Mesenchymal stem cell (in vitro differentiated cells and primary cell): ENCODE results near the gene LDLRAD2.

Experiments
- DNase-seq: peaks from one replicate; pipeline ENCODE4 v3.0.0-alpha.2; 2013
- H2AFZ ChIP-seq: one replicate; pipeline ENCODE4 v1.6.1; 2013; ENCODE audit warnings: low read depth, mild to moderate bottlenecking, control low read depth, inconsistent platforms, low read length, moderate library complexity
- H2AK5ac ChIP-seq: 2 replicates; pipeline ENCODE4 v1.6.1; 2013; ENCODE audit warnings: low read length, moderate library complexity, mild to moderate bottlenecking, inconsistent platforms; ENCODE audit not compliant: severe bottlenecking
- H2BK120ac ChIP-seq: one replicate; pipeline ENCODE4 v1.6.1; 2013; ENCODE audit warnings: low read depth, mild to moderate bottlenecking, inconsistent platforms, low read length, moderate library complexity
- H2BK12ac ChIP-seq, 2 experiments: one replicate each; pipeline ENCODE4 v1.6.1; 2013; ENCODE audit warnings: inconsistent platforms in 2 of 2, low read length in 2 of 2, mild to moderate bottlenecking in 2 of 2, moderate library complexity in 2 of 2, control low read depth in 1 of 2
- H2BK15ac ChIP-seq: one replicate; pipeline ENCODE4 v1.6.1; 2013; ENCODE audit warnings: mild to moderate bottlenecking, low read depth, inconsistent platforms; ENCODE audit not compliant: poor library complexity, severe bottlenecking
- H2BK5ac ChIP-seq: 2 replicates; pipeline ENCODE4 v1.6.1; 2013; ENCODE audit warnings: low read depth, mild to moderate bottlenecking, low read length, control low read depth, inconsistent platforms; ENCODE audit not compliant: poor library complexity, severe bottlenecking
- H3K14ac ChIP-seq, 2 experiments: one replicate each; pipeline ENCODE4 v1.6.1; 2013; ENCODE audit warnings: inconsistent platforms in 2 of 2, low read length in 2 of 2, control low read depth in 1 of 2, mild to moderate bottlenecking in 1 of 2, moderate library complexity in 1 of 2
- H3K18ac ChIP-seq, 2 experiments: one replicate each; pipeline ENCODE4 v1.6.1; 2013; ENCODE audit warnings: inconsistent platforms in 2 of 2, low read length in 2 of 2, control low read depth in 1 of 2, low read depth in 1 of 2, mild to moderate bottlenecking in 1 of 2
- H3K23ac ChIP-seq, 2 experiments: one replicate each; pipeline ENCODE4 v1.6.1; 2013; ENCODE audit warnings: inconsistent platforms in 2 of 2, low read length in 2 of 2, mild to moderate bottlenecking in 2 of 2, moderate library complexity in 2 of 2, control low read depth in 1 of 2
- H3K27ac ChIP-seq: 2 replicates; pipeline ENCODE4 v1.5.1; 2013; ENCODE audit warnings: mild to moderate bottlenecking, moderate library complexity, low read length, control low read depth, inconsistent platforms; ENCODE audit not compliant: poor library complexity, severe bottlenecking
- H3K27me3 ChIP-seq, 2 experiments: 2 replicates each; pipeline versions ENCODE4 v1.6.1 to v1.7.0; 2013; ENCODE audit warnings: low read length in 2 of 2, mild to moderate bottlenecking in 2 of 2, moderate library complexity in 2 of 2, control low read depth in 1 of 2, inconsistent platforms in 1 of 2; ENCODE audit not compliant: control insufficient read depth in 1 of 2, insufficient read depth in 1 of 2
- H3K36me3 ChIP-seq, 2 experiments: 2 replicates each; pipeline versions ENCODE4 v1.6.1 to v1.7.0; 2013; ENCODE audit warnings: low read length in 2 of 2, control low read depth in 1 of 2, inconsistent platforms in 1 of 2, low read depth in 1 of 2, mild to moderate bottlenecking in 1 of 2; ENCODE audit not compliant: insufficient read depth in 2 of 2, control insufficient read depth in 1 of 2
- H3K4ac ChIP-seq, 2 experiments: one replicate each; pipeline ENCODE4 v1.6.1; 2013; ENCODE audit warnings: inconsistent platforms in 2 of 2, low read length in 2 of 2, mild to moderate bottlenecking in 2 of 2, moderate library complexity in 2 of 2, control low read depth in 1 of 2, low read depth in 1 of 2
- H3K4me1 ChIP-seq: 2 replicates; pipeline ENCODE4 v1.6.1; 2013; ENCODE audit warnings: low read depth, low read length, control low read depth; ENCODE audit not compliant: control insufficient read depth, insufficient read depth
- H3K4me2 ChIP-seq: 2 replicates; pipeline ENCODE4 v1.6.1; 2013; ENCODE audit warnings: low read length, mild to moderate bottlenecking, inconsistent platforms; ENCODE audit not compliant: poor library complexity, severe bottlenecking
- H3K4me3 ChIP-seq, 2 experiments: 2 replicates each; pipeline versions ENCODE4 v1.5.1 to v1.7.0; 2013; ENCODE audit warnings: low read length in 2 of 2, mild to moderate bottlenecking in 2 of 2, control low read depth in 1 of 2, low read depth in 1 of 2; ENCODE audit not compliant: insufficient read depth in 1 of 2
- H3K79me1 ChIP-seq: replicated peaks from 2 replicates; pipeline ENCODE4 v1.6.1; 2013; ENCODE audit warnings: mild to moderate bottlenecking, control low read depth, low read length, inconsistent platforms; ENCODE audit not compliant: poor library complexity, severe bottlenecking
- H3K9ac ChIP-seq: 2 replicates; pipeline ENCODE4 v1.7.0; 2013; ENCODE audit warnings: mild to moderate bottlenecking, low read length, moderate library complexity
- H3K9me3 ChIP-seq: 2 replicates; pipeline ENCODE4 v1.7.0; 2013; ENCODE audit warnings: mild to moderate bottlenecking, low read length; ENCODE audit not compliant: control insufficient read depth
- H4K8ac ChIP-seq: one replicate; pipeline ENCODE4 v1.6.1; 2013; ENCODE audit warnings: inconsistent platforms, mild to moderate bottlenecking, low read length, moderate library complexity
- H4K91ac ChIP-seq: one replicate; pipeline ENCODE4 v1.6.1; 2013; ENCODE audit warnings: mild to moderate bottlenecking, low read length, inconsistent platforms
- WGBS: methylation state at CpG from one replicate; pipeline ENCODE4 v1.1.7; 2013; ENCODE audit warnings: mixed read lengths; 5-methylcytosine and 5-hydroxymethylcytosine counted together

The LDLRAD2 gene

DNA sequence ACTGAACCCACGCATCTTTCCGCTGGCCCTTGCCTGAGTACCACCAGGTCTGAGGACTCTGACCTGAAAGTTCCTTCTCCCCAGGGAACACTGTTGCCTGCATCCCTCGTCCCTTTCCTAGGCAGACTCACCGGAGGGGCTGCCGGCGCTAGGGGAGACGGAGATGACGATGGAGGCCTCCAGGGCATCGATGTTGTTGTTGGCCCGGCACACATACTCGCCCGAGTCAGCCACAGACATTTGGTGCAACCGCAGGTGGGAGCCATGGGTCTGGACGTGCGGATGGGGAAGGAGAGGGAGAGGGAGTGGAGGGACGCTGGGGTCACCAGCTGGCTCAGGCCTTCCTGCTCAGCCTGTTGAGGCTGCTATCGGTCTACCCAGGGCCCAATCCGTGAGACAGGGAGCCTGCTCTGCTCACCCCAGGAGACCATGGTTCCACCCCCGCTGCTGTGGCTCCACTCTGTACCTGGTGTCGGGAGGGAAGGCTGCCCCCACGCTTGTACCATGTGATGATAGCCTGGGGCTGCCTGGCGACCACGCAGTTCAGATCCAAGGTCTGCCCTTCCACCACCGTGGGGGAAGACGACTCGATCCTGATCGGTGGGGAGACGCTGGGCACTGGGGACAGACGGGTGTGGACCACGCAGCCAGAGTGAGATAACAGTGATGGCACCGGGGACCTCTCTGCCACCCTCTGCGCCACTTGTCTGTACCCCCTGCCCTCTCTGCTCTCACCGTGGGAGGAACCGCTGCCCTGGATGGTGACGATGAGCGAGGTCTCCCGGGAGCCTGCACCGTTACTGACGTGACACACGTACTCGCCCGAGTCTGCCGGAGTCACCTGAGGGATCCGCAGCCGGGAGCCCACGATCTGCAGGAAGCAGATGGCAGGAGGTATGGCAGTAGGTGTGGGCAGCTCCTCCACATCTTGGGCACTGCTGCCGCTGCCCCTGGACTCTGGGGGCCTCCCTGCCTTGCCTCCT, 35.4 kb downstream of the LDLRAD2 start:
- Histone ChIP-seq H3K14ac (no peak overlapping the region), H4K91ac (no peak overlapping the region), H2AK5ac (no peak overlapping the region), H3K27ac (no peak overlapping the region), H3K9me3 (no peaks in the 10 kb centered on the region), H3K18ac (no peak overlapping the region), H2BK120ac (no peak overlapping the region), H2BK12ac (no peak overlapping the region), H3K79me1 (peaks cover 22% of the 10 kb centered on the region), H2AFZ (no peak overlapping the region), H3K4me2 (no peak overlapping the region), H4K8ac (no peak overlapping the region), H3K9ac (no peak overlapping the region), H2BK15ac (no peak overlapping the region), H2BK5ac (no peak overlapping the region), H3K4me3 (no peak overlapping the region), H3K4me1 (no peaks in the 10 kb centered on the region), H3K23ac (no peak overlapping the region), H3K27me3 (no peaks in the 10 kb centered on the region), H3K36me3 (peaks cover 90 to 92% of the 10 kb centered on the region in 2 experiments), H3K4ac (no peak overlapping the region)
- 96% methylated on average over 47 of the region's 47 CpGs for WGBS
- DNase-seq = no peak

DNA sequence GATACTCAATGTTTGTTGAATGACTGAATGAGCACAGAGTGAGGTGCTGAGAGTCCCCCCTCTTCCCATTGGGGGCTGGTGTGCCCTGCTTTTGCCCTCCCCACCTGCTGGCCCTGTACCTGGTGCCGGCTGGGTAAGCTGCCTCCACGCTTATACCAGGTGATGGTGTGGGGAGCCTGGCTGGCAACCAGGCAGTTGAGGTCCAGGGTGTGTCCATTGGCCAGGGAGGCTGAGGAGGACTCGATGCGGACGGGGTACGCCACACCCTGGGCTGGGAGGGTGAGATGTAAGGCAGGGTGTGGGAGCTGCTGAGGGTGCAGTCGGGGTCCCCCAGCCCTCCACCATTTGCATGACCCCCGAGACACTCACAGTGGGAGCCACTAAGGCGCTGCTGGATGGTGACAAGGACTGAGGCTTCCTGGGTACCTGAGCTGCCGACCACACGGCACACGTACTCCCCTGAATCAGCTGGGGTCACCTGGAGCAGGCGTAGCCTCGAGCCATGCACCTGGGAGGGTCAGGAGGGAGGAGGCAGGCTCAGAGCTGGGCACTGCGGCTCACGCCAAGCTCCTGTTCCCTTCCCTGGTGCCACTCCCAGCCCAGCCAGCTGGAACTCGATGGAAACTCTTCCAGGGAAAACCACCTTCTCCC, 36.6 kb downstream of the LDLRAD2 start:
- Histone ChIP-seq H2BK15ac (no peak overlapping the region), H2AFZ (no peak overlapping the region), H2BK5ac (no peak overlapping the region), H2AK5ac (no peak overlapping the region), H3K18ac (no peak overlapping the region), H3K4me3 (no peak overlapping the region), H3K27me3 (no peaks in the 10 kb centered on the region), H3K4ac (no peak overlapping the region), H3K14ac (no peak overlapping the region), H4K8ac (no peak overlapping the region), H4K91ac (no peak overlapping the region), H3K27ac (no peak overlapping the region), H3K4me1 (no peaks in the 10 kb centered on the region), H3K23ac (no peak overlapping the region), H3K4me2 (no peak overlapping the region), H2BK12ac (no peak overlapping the region), H3K9ac (no peak overlapping the region), H3K79me1 (peaks cover 18% of the 10 kb centered on the region), H2BK120ac (no peak overlapping the region), H3K36me3 (peaks cover 88 to 89% of the 10 kb centered on the region in 2 experiments), H3K9me3 (no peaks in the 10 kb centered on the region)
- no peak for DNase-seq
- 98% methylated on average over 17 of the region's 17 CpGs for whole genome bisulfite sequencing

DNA sequence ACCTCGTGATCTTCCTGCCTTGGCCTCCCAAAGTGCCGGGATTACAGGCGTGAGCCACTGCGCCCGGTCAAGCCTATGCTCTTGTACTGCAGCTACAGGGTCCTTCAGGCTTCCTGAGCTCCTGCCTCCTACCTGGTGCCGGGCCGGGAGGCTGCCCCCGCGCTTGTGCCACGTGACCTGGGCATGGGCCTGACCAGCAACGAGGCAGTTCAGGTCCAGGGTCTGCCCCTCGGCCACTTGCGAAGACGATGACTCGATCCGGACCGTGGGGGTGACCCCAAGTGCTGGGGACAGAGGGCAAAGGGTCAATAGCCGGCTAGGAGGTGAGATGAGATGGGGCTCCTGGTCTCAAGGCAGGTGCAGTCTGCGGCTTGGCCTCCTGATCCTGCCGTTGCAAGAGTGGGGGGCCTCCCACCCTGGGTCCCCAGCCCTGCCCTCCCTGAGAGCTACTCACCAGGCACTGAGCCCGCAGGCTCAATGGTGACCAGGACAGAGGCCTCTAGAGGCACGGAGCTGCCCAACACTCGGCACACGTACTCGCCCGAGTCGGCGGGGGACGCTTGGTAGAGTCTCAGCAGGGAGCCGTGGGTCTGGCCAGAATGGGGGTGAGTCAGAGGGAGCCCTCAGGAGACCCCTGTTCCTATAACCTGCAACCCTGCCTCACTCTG, 38.0 kb downstream of the LDLRAD2 start:
- no peak overlapping the region for H3K14ac ChIP-seq
- no peaks in the 10 kb centered on the region for H3K27me3 ChIP-seq
- peaks cover 91 to 92% of the 10 kb centered on the region in 2 experiments for H3K36me3 ChIP-seq
- no peak overlapping the region for H3K18ac ChIP-seq
- no peak overlapping the region for H2AFZ ChIP-seq
- H3K4ac ChIP-seq = no peak overlapping the region
- H3K79me1 ChIP-seq = peaks cover 20% of the 10 kb centered on the region
- H2BK12ac ChIP-seq = no peak overlapping the region
- WGBS = 98% methylated on average over 30 of the region's 30 CpGs
- H2AK5ac ChIP-seq = no peak overlapping the region
- no peak overlapping the region for H3K4me2 ChIP-seq
- H2BK5ac ChIP-seq = no peak overlapping the region
- H2BK15ac ChIP-seq = no peak overlapping the region
- H4K91ac ChIP-seq = no peak overlapping the region
- no peak overlapping the region for H3K4me3 ChIP-seq
- H3K9ac ChIP-seq = no peak overlapping the region
- H2BK120ac ChIP-seq = no peak overlapping the region
- no peak for DNase-seq
- no peaks in the 10 kb centered on the region for H3K4me1 ChIP-seq
- no peaks in the 10 kb centered on the region for H3K9me3 ChIP-seq
- H3K23ac ChIP-seq = no peak overlapping the region
- H3K27ac ChIP-seq = no peak overlapping the region
- H4K8ac ChIP-seq = no peak overlapping the region
